HepG2 (cell line): ENCODE data around the gene ING5. TPM values are rescaled to one million over a fixed set of nuclear protein-coding genes. Genes with fewer than 3 reads are reported as not detected.

Experiments used
- ELF3 ChIP-seq: IDR thresholded peaks from 2 replicates; pipeline ENCODE4 v1.6.1; 2016; ENCODE audit warnings: missing genetic modification reagents, missing compliant biosample characterization
- HBP1 ChIP-seq: IDR thresholded peaks from 2 replicates; pipeline ENCODE4 v1.6.1; 2016; ENCODE audit warnings: low read depth, control low read depth
- HHEX ChIP-seq: IDR thresholded peaks from 2 replicates; pipeline ENCODE4 v1.6.1; 2016; ENCODE audit warnings: control low read depth
- MTA3 ChIP-seq: sonication (generic); formaldehyde crosslinking; IDR thresholded peaks from 2 replicates; pipeline ENCODE4 v1.4.0; 2020; ENCODE audit warnings: missing genetic modification reagents
- NFAT5 ChIP-seq: sonication (generic); formaldehyde crosslinking; IDR thresholded peaks from 2 replicates; pipeline ENCODE4 v1.4.0; 2020; ENCODE audit warnings: missing genetic modification reagents
- NR2C2 ChIP-seq: sonication (generic); formaldehyde crosslinking; IDR thresholded peaks from 2 replicates; pipeline ENCODE4 v1.4.0; 2020; ENCODE audit warnings: missing genetic modification reagents, mild to moderate bottlenecking, moderate library complexity, borderline replicate concordance
- PRPF4 ChIP-seq: fragments of 200-400 bp; formaldehyde crosslinking; IDR thresholded peaks from 2 replicates; pipeline ENCODE4 v1.6.1; 2016; ENCODE audit warnings: low read length, low read depth; ENCODE audit not compliant: poor library complexity, severe bottlenecking
- RNF219 ChIP-seq: sonication (generic); formaldehyde crosslinking; IDR thresholded peaks from 2 replicates; pipeline ENCODE4 v1.5.0; 2020; ENCODE audit warnings: mild to moderate bottlenecking, missing genetic modification reagents
- ZBTB4 ChIP-seq: sonication (generic); formaldehyde crosslinking; IDR thresholded peaks from 2 replicates; pipeline ENCODE4 v1.4.0; 2020; ENCODE audit warnings: missing genetic modification reagents, mild to moderate bottlenecking, borderline replicate concordance
- ZFP36 ChIP-seq: fragments of 150-350 bp; IDR thresholded peaks from 2 replicates; pipeline ENCODE4 v1.6.1; 2018; ENCODE audit warnings: borderline replicate concordance, low read length, low read depth; ENCODE audit not compliant: partially characterized antibody
- ZGPAT ChIP-seq: IDR thresholded peaks from 2 replicates; pipeline ENCODE4 v1.6.1; 2016; ENCODE audit warnings: mild to moderate bottlenecking
- ZMYM4 ChIP-seq: sonication (generic); formaldehyde crosslinking; IDR thresholded peaks from 2 replicates; pipeline ENCODE4 v1.8.1; 2023; ENCODE audit warnings: mild to moderate bottlenecking, missing genetic modification reagents
- ZNF10 ChIP-seq: sonication (generic); formaldehyde crosslinking; IDR thresholded peaks from 2 replicates; pipeline ENCODE4 v1.4.0; 2020; ENCODE audit warnings: mild to moderate bottlenecking, low read depth, missing genetic modification reagents, borderline replicate concordance
- ZNF737 ChIP-seq: sonication (generic); formaldehyde crosslinking; IDR thresholded peaks from 2 replicates; pipeline ENCODE4 v1.5.0; 2020; ENCODE audit warnings: missing genetic modification reagents, mild to moderate bottlenecking, borderline replicate concordance
- polyA plus RNA-seq, 8 experiments: library from polyadenylated mRNA; depleted of rRNA in 3 of 8; stranded (reverse) in 7 of 8; unstranded in 1 of 8; fragments of >200 nt; fragmentation: Illumina TruSeq in 4 of 8; extraction: Trizol in 4 of 8; gene quantifications; 2 replicates each; pipeline versions ENCODE4 v1.2.1 to v1.2.3, GENCODE V29; 2011 to 2016; ENCODE audit warnings: low read depth in 4 of 8, missing spikeins in 1 of 8, mixed read lengths in 1 of 8; ENCODE audit not compliant: insufficient read depth in 1 of 8
- total RNA-seq, 5 experiments: library from RNA; depleted of rRNA; stranded (reverse); fragments of >200 nt; fragmentation: Illumina TruSeq; extraction: Trizol; gene quantifications; 2 replicates each; pipeline ENCODE4 v1.2.3, GENCODE V29; 2016; ENCODE audit warnings: low read depth in 1 of 5

ING5 gene
- total and polyA plus RNA-seq, 2 of the 13 experiments (the other 11 are each of a cell fraction or from before 2014, with no cell fraction given) = 61.9 to 71.9 TPM

- TF ChIP-seq ZGPAT (CRISPR knock-in tag) (peak; percentile 83), NFAT5 (CRISPR knock-in tag) (0 out of 2 replicates have a peak, but pooled peaks have one; percentile 32), ZFP36 (no peak), ZMYM4 (CRISPR knock-in tag) (peak; percentile 83), PRPF4 (no peak), NR2C2 (CRISPR knock-in tag) (peak; percentile 78), ZNF10 (CRISPR knock-in tag) (no peak; the same call in 1 of the 2 replicates), MTA3 (CRISPR knock-in tag) (no peak), RNF219 (CRISPR knock-in tag) (no peak), ELF3 (CRISPR knock-in tag) (peak; percentile 94), HBP1 (CRISPR knock-in tag) (peak; percentile 97), ZNF737 (CRISPR knock-in tag) (no peak), ZBTB4 (no peak), HHEX (peak; percentile 53)
Observed at GRCh38 chr2:241770185-241770935, 68.5 kb downstream of the ING5 start (continued).
